ENCODE results near the gene NKX1-2. TPM values are rescaled to one million over a fixed set of nuclear protein-coding genes. Genes with fewer than 3 reads are reported as not detected.

NKX1-2 gene
- total and polyA plus RNA-seq, 2 of the 8 experiments (the other 6 are each of a cell fraction or from before 2014, with no cell fraction given): 12.7 to 34.9 TPM

DNA sequence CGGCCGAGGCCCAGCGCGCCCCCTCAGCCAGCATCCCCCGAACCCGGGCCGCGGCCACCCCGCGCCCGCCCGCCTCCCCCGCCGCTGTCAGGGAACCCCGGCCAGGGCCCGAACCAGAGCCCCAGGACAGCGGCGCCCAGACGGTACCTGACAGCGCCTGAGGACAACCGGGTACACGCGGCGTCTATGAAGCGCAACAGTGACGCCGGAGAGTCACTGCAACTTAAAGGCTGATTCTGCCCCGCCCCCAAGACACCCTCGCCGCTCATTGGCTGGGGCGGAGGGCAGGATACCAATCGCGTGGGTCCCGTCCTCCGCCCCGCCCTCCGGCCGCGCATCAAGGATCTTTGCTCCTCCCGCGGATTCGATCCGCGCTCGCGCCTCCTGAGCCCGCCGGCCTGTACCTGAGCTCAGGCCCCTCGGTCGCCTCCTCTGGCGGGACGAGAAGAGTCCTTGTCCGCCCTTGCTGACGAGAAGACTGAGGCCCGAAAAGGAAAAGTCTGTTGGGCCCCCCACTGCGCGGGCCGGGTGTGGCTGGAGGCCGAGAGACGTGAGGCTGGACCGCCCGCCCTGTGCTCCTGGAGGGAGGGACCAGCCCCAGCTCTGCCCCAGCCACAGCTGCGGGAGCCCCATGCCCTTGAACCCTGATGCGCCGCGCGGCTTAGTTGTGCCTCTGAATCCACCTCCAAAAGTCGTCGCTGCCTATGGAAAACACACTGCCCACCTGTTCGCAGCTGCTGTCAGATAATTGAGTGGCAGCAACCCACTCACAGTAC, 30.9 kb downstream of the NKX1-2 start, which contains the start of gene OAT (continued):
- TF ChIP-seq, protein P1, sequence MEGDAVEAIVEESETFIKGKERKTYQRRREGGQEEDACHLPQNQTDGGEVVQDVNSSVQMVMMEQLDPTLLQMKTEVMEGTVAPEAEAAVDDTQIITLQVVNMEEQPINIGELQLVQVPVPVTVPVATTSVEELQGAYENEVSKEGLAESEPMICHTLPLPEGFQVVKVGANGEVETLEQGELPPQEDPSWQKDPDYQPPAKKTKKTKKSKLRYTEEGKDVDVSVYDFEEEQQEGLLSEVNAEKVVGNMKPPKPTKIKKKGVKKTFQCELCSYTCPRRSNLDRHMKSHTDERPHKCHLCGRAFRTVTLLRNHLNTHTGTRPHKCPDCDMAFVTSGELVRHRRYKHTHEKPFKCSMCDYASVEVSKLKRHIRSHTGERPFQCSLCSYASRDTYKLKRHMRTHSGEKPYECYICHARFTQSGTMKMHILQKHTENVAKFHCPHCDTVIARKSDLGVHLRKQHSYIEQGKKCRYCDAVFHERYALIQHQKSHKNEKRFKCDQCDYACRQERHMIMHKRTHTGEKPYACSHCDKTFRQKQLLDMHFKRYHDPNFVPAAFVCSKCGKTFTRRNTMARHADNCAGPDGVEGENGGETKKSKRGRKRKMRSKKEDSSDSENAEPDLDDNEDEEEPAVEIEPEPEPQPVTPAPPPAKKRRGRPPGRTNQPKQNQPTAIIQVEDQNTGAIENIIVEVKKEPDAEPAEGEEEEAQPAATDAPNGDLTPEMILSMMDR (IDR thresholded peaks at IDR 0.05; ENCODE audit: control extremely low read depth in 1 of 3, insufficient read depth in 1 of 3, low read depth in 1 of 3, low read length in 3 of 3): peak; percentile 33 to 47 (median 46); a peak in 3 of 4 replicates
- TF ChIP-seq TAF1 (IDR thresholded peaks at IDR 0.05; ENCODE audit: low read depth, low read length): peak; percentile 89
- TF ChIP-seq TAF7 (optimal IDR thresholded peaks at IDR 0.05; ENCODE audit: borderline replicate concordance, low read depth, low read length): peak; percentile 51
- TF ChIP-seq SUZ12 (IDR thresholded peaks at IDR 0.05; ENCODE audit: low read length): no peak
- no peak for TF ChIP-seq GABPA (IDR thresholded peaks at IDR 0.05; ENCODE audit: borderline replicate concordance, insufficient read depth, low read length)
- TF ChIP-seq, protein P2, sequence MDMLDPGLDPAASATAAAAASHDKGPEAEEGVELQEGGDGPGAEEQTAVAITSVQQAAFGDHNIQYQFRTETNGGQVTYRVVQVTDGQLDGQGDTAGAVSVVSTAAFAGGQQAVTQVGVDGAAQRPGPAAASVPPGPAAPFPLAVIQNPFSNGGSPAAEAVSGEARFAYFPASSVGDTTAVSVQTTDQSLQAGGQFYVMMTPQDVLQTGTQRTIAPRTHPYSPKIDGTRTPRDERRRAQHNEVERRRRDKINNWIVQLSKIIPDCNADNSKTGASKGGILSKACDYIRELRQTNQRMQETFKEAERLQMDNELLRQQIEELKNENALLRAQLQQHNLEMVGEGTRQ (IDR thresholded peaks at IDR 0.05; ENCODE audit: low read length): no peak
- TF ChIP-seq RFX5 (IDR thresholded peaks at IDR 0.05; ENCODE audit: borderline replicate concordance, low read depth, low read length): no peak
- peak; percentile 37 to 43; a peak in 3 of 4 replicates for TF ChIP-seq RAD21 (IDR thresholded peaks at IDR 0.05 in 1 of 2, conservative IDR thresholded peaks at IDR 0.05 in 1 of 2; ENCODE audit: low read depth in 2 of 2, low read length in 2 of 2)
- no peak for TF ChIP-seq MAFK (IDR thresholded peaks at IDR 0.05; ENCODE audit: low read depth, low read length)
- TF ChIP-seq FOSL1 (IDR thresholded peaks at IDR 0.05; ENCODE audit: insufficient read depth, low read depth, low read length): no peak
- peak; percentile 18; the same call in 1 of the 2 replicates for TF ChIP-seq BACH1 (IDR thresholded peaks at IDR 0.05; ENCODE audit: low read length)
- TF ChIP-seq SIX5 (IDR thresholded peaks at IDR 0.05; ENCODE audit: low read depth, low read length): no peak
- no peak for TF ChIP-seq RBBP5 (IDR thresholded peaks at IDR 0.05; ENCODE audit: borderline replicate concordance, low read depth, low read length)
- no peak for TF ChIP-seq POU5F1 (IDR thresholded peaks at IDR 0.05; ENCODE audit: low read depth, low read length)
- TF ChIP-seq PHF8 (conservative IDR thresholded peaks at IDR 0.05; ENCODE audit: low read depth, low read length): no peak; the same call in 1 of the 2 replicates
- no peak for TF ChIP-seq CTBP2 (IDR thresholded peaks at IDR 0.05; ENCODE audit: borderline replicate concordance, insufficient read depth, insufficient read length, low read length)
- TF ChIP-seq, protein P3, sequence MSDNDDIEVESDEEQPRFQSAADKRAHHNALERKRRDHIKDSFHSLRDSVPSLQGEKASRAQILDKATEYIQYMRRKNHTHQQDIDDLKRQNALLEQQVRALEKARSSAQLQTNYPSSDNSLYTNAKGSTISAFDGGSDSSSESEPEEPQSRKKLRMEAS (IDR thresholded peaks at IDR 0.05): peak; percentile 72
- TF ChIP-seq SIRT6 (IDR thresholded peaks at IDR 0.05; ENCODE audit: low read length): no peak
- TF ChIP-seq HDAC6 (IDR thresholded peaks at IDR 0.05; ENCODE audit: low read depth, low read length): no peak
- no peak for TF ChIP-seq TEAD4 (IDR thresholded peaks at IDR 0.05; ENCODE audit: low read depth, low read length)

Measured in H1 (cell line).